SK-N-SH treated with all-trans-retinoic acid at 6 μM for 48 hours (cell line): Measurements from ENCODE around the gene CCL22.

Experiments
- ATAC-seq: fragments of 200-7000 bp; cut with Tn5 transposase; 3 replicates; pipeline ENCODE4 v1.9.1; 2020; ENCODE audit warnings: mild to moderate bottlenecking, moderate library complexity
- ARNTL ChIP-seq: fragments of 450-650 bp; formaldehyde crosslinking; IDR thresholded peaks from 2 replicates; pipeline ENCODE4 v1.5.0; 2020; ENCODE audit warnings: low read depth, mild to moderate bottlenecking, moderate library complexity, borderline replicate concordance
- GLIS3 ChIP-seq: fragments of 250-450 bp; sonication (Bioruptor Pico); IDR thresholded peaks from 2 replicates; pipeline ENCODE4 v1.5.0; 2020; ENCODE audit warnings: mild to moderate bottlenecking, moderate library complexity
- PATZ1 ChIP-seq: fragments of 250-450 bp; sonication (Bioruptor Pico); IDR thresholded peaks from 2 replicates; pipeline ENCODE4 v1.8.0; 2020; ENCODE audit warnings: mild to moderate bottlenecking, moderate library complexity, borderline replicate concordance
- POU6F1 ChIP-seq: fragments of 250-450 bp; sonication (Bioruptor Pico); IDR thresholded peaks from 2 replicates; pipeline ENCODE4 v1.8.0; 2021; ENCODE audit warnings: low read depth, mild to moderate bottlenecking, moderate library complexity, borderline replicate concordance
- RARB ChIP-seq: fragments of 250-450 bp; sonication (Bioruptor Pico); IDR thresholded peaks from 2 replicates; pipeline ENCODE4 v1.8.0; 2021; ENCODE audit warnings: mild to moderate bottlenecking, moderate library complexity
- TOX ChIP-seq: fragments of 250-450 bp; sonication (Bioruptor Pico); IDR thresholded peaks from 2 replicates; pipeline ENCODE4 v1.8.0; 2021; ENCODE audit warnings: mild to moderate bottlenecking, moderate library complexity, borderline replicate concordance
- ZNF70 ChIP-seq: fragments of 450-650 bp; formaldehyde crosslinking; IDR thresholded peaks from 2 replicates; pipeline ENCODE4 v1.5.0; 2020; ENCODE audit warnings: mild to moderate bottlenecking, moderate library complexity

The CCL22 gene

GRCh38 chr16:57413733-57414132 lies 55.1 kb downstream of the CCL22 start:
- TF ChIP-seq ZNF70 (CRISPR knock-in tag) = no peak
- no peak for TF ChIP-seq TOX (CRISPR knock-in tag)
- TF ChIP-seq ARNTL (CRISPR knock-in tag) = no peak
- no peak for TF ChIP-seq RARB (CRISPR knock-in tag)
- no peak for TF ChIP-seq POU6F1 (CRISPR knock-in tag)
- no peak for TF ChIP-seq PATZ1 (CRISPR knock-in tag)
- no peak for TF ChIP-seq GLIS3 (CRISPR knock-in tag)
- ATAC-seq = no peak
